Measurements from ENCODE around the gene FBXL16.

- peak; percentile 60 to 92 (median 82) for TF ChIP-seq CTCF (optimal IDR thresholded peaks at IDR 0.05 in 1 of 3, IDR thresholded peaks at IDR 0.05 in 1 of 3, conservative IDR thresholded peaks at IDR 0.05 in 1 of 3; ENCODE audit: extremely low read depth in 1 of 3, insufficient read depth in 2 of 3, low read length in 3 of 3)
- TF ChIP-seq EZH2 (IDR thresholded peaks at IDR 0.05; ENCODE audit: low read length) = no peak
Measured at GRCh38 chr16:740764-741505, 35.3 kb upstream of the FBXL16 start, which contains the start of gene CIAO3.

Measured in keratinocyte (primary cell).